Fibroblast of mammary gland (primary cell): ENCODE measurements around the gene GLMP.
"Not testable (repeated sequence)": the region's sequence is repeated elsewhere in the genome, so short reads cannot be mapped to it uniquely, and the experiment has no call there.

Experiments used
- DNase-seq: peaks from one replicate; pipeline ENCODE4 v3.0.0-alpha.2; 2010; ENCODE audit warnings: low read depth
- H3K4me3 ChIP-seq: 2 replicates; pipeline ENCODE4 v1.5.1; 2011; ENCODE audit warnings: low read depth, mild to moderate bottlenecking, low read length, moderate library complexity; ENCODE audit not compliant: control insufficient read depth
- TF ChIP-seq, protein P1 (sequence below): conservative IDR thresholded peaks from 2 replicates; pipeline ENCODE4 v1.5.1; 2011; ENCODE audit warnings: low read depth, low read length, inconsistent platforms; ENCODE audit not compliant: control insufficient read depth, insufficient read depth

The GLMP gene

DNA sequence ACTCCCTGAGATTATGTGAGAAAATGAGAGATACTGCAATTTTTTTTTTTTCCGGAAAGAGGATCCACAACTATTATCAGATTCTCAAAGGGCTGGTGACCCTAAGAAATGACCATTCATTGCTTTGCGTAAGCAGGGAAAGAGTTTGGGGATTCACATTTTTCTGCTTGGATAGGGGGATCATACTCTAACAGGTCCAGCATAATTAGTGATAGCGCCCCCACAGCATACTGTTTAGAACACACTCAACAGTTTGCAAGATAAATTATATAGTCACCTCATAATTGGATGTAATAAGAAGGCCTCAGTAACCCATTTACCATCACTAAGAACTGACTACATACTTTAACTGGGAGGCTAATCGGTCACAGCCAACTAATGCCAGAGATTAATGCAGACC is 40.8 kb upstream of the GLMP start:
- TF ChIP-seq, protein P1, sequence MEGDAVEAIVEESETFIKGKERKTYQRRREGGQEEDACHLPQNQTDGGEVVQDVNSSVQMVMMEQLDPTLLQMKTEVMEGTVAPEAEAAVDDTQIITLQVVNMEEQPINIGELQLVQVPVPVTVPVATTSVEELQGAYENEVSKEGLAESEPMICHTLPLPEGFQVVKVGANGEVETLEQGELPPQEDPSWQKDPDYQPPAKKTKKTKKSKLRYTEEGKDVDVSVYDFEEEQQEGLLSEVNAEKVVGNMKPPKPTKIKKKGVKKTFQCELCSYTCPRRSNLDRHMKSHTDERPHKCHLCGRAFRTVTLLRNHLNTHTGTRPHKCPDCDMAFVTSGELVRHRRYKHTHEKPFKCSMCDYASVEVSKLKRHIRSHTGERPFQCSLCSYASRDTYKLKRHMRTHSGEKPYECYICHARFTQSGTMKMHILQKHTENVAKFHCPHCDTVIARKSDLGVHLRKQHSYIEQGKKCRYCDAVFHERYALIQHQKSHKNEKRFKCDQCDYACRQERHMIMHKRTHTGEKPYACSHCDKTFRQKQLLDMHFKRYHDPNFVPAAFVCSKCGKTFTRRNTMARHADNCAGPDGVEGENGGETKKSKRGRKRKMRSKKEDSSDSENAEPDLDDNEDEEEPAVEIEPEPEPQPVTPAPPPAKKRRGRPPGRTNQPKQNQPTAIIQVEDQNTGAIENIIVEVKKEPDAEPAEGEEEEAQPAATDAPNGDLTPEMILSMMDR, result peak; percentile 19
- H3K4me3 ChIP-seq, result peak overlapping the region; percentile 97

DNA sequence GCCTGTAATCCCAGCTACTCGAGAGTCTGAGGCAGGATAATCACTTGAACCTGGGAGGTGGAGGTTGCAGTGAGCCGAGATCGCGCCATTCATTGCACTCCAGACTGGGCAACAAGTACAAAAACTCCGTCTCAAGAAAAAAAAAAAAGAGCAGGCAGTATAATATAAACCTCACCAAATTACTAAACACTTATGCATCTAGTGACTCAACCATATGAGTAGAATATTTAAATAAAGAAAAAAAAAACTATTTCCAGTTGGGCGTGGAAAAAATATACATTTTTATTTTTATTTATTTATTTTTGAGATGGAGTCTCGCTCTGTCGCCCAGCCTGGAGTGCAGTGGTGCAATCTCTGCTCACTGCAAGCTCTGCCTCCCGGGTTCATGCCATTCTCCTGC is 27.7 kb upstream of the GLMP start:
- peak; percentile 50 for DNase-seq
- not testable (repeated sequence) for H3K4me3 ChIP-seq

More for the DNA sequence above, 40.8 kb upstream of the GLMP start:
- no peak for DNase-seq

DNA sequence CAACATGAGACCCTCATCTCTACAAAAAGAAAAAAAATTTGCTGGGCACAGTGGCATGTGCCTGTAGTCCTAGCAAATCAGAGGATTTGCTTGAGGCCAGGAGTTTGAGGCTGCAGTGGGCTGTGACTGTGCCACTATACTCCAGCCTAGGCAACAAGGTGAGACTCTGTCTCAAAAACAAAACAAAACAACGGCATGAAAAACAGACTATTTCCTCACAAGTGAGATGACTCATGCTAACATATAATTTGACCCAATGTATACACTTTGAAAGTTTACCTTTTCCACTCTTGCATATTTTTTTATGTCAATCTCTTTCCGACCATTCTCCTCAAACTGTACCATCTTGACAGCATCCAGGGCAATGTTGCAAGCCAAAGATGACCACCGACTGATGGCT is 25.1 kb upstream of the GLMP start:
- H3K4me3 ChIP-seq, result no peak overlapping the region
- TF ChIP-seq, protein P1, result no peak
- DNase-seq, result no peak

DNA sequence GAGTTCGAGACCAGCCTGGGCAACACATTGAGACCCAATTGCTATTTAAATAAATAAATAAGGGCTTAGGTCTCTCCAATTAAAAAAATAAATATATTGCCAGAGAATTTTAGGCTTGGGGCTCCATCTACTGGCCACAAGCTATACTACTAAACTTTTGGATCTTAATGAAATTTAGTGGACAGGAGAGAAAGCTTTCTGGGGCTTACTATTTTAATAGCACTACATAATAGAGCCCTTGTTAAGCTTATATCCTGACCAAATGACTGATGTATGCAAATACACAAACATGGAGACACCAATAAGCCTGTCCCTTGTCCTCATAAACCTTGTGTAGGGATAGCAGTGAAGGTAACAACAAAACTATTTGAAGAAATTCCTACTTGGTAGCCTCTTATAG is 24.2 kb upstream of the GLMP start:
- DNase-seq, result peak; percentile 35
- TF ChIP-seq, protein P1, result peak; percentile 58
- no peak overlapping the region for H3K4me3 ChIP-seq

DNA sequence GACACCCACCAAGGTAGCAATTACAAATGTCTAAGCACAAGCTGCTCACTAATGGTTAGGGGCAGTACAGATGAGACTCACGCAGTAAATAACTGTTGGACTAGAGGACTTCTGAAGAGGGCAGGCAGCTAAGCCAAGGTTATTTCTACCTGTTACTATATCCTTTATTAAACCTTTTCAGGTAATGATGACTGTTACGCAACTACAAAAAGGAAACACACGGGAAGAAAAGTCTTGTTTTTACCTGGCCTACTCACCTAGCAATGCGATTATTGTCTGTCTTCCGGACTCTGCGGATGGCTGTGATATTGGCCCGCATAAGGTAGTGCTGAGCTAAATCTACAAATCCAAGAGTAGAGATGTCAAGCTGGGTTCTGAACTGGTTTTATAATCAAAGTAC is 21.4 kb upstream of the GLMP start:
- no peak for DNase-seq
- TF ChIP-seq, protein P1, result no peak
- no peak overlapping the region for H3K4me3 ChIP-seq

DNA sequence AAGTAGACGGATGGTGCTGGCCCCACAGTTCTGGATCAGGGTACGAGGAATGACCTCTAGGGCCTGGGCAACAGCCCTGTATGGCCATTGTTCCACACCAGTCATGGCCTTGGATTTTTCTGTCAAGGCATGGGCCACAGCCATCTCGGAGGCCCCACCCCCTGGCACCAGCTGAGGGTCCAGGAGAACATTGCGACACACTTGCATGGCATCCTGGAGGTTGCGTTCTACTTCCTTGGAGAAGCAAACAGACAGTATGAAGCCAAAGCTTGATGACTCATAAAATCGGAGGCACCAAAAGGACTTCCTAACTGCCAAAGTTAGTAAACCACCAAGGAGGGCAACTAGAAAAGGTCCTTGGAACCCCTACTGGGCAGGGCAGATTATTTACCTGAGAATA is 15.5 kb upstream of the GLMP start:
- DNase-seq, result peak; percentile 74
- no peak overlapping the region for H3K4me3 ChIP-seq

DNA sequence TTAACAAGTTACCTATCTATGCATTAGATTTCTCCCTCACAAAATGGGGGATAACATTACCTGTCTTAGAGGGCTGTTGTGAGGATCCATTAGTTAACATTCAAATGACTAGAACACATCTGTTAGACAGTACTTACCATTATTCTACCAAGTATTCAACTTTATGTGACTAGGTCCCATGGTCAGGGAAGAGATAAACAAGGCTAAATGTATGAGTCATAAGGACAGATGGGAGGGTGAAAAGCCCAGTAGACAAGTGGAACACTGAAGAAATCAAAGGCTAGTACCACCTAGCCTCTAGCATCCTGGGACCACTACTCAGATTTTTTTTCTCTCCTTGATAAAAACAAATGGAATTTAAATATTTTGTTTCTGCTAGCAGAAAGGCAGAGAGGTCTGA is 12.6 kb upstream of the GLMP start:
- DNase-seq, result peak; percentile 69
- TF ChIP-seq, protein P1, result no peak
- H3K4me3 ChIP-seq, result no peak overlapping the region

More for the DNA sequence above, 15.5 kb upstream of the GLMP start:
- TF ChIP-seq, protein P1, result no peak
